GM18520 (cell line): ENCODE results near the gene C17orf113.

Experiments used
- ATAC-seq: cut with Tn5 transposase; IDR thresholded peaks from one replicate; pipeline ENCODE4 v1.9.1; 2021; ENCODE audit not compliant: unreplicated experiment

The C17orf113 gene

DNA sequence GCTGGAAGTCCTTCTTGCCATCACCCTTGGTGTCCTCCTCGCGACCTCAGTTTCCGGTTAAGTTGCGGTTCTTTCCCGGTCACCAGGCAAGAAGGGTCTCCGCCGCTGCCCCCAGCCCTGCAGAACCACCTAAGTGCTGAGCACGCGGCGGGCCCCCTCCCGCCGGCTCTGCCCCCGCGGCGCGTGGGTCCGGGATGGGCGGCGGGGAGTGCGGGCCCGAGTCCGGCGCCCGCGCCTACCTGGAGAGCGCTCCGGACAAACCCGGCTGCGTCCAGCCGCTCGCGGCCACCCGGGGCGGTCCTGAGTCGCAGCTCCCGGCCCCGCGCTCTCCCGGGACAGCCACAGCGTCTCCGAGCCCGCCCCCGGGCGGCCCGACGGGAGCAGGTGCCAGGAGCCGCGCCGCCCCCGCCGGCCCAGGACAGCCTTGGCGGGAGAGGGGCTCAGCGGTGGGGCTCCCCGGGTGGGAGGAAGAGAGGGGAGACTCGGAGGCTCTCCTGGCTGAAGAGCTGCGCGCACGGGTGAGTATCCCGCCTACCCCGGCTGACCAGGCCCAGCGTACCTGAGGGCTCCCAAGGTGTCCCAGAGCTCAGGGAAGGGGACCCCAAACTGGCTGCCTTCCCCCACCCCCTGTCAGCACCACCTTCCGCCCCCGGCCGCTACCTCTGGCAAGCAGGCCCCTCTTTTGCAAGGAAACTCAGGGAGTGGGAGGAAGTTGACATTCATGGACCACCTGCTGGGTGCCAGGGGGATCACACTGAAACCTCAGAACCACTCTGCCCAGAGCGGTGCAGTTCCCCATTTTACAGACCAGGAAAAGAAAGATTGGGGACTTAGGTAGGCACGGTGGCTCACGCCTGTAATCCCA is 22.2 kb upstream of the C17orf113 start:
- no peak for ATAC-seq

DNA sequence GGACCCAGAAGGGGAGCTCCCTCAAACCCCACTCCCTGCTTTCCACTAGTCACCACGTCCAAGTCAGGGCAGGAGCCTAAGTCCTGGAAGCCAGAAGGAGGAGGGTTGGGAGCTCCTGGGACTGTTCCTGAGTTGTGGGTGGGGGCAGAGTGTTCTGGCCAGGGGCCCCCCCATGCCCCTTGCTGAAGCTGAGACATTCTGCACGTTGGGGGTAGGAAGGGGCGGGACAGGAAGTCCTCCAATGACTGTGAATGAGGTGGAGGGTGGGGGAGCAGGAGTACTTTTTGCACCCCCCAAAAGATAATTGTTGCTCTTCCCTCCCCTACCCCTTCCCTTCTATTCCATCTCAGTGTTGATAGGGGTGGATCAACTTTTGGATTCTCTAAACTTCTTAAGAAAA is 21.4 kb upstream of the C17orf113 start:
- no peak for ATAC-seq

DNA sequence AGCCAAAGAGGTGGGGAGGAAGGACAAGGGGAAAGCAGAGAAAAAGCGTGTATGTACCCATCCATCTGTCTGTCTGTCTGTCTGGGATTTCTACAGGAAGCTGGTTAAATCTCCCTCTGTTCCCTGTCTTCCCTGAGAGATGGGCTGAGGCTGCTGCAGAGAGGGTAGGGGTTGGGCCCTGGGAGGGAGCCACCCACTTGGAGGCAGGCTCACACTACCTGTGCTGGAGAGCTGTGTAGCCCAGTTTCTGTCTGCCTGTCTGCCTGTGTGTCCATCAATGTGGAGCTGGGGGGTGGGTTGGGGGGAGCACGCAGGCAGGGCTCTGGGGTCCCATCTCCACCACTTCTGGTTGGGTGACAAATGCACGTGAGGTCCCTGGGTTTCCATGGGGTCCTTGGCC is 18.6 kb upstream of the C17orf113 start:
- no peak for ATAC-seq

DNA sequence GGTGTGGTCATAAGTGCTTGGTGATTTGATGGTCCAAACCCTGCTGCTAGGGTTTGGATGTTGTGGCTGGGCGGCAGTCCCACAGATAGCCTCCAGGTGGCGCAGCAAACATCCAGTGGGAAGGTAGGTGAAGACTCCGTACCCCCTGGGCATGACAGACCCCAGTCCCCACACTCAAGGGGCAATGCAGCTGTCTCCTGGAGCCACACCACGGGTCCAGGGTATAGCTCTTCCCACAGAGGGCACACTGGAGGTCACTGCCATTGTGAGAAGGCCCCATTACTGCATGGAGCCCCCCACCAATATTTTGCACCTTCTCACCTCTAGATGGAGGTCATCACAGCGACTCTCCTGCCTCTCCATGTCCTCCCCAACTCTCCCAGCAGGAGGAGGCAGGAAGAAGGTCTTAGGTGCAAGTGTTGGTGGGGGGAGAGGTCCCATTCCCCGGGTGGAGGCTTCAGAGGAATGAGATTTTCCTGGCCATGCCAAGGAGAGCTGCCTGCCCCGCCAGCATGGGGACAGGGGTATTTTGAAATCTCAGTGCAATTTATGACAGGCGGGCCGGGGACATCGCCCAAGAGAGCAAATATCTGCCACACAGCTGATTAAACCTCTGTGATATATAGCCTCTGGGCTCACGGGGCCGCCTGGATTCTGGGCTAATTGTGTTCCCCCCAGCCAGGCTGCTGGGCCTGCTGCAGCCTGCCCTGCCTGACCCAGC is 17.1 kb upstream of the C17orf113 start:
- no peak for ATAC-seq

DNA sequence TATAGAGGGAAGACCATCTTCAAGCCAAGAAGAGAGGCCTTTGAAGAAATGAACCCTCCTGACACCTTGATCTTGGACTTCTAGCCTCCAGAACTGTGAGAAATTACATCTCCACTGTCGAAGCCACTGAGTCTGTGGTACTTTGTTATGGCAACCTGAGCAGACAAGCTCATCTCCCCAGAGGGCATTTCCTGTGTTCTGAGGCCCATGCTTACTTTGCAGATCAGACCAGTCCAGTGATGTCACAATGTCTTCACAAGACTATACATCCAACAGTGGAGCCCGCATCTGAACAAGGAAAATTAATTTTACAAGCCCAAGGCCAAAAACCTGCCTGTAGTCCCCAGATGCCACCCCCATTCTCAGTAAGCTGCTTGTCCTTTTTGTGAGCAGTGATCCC is 14.8 kb upstream of the C17orf113 start:
- no peak for ATAC-seq

DNA sequence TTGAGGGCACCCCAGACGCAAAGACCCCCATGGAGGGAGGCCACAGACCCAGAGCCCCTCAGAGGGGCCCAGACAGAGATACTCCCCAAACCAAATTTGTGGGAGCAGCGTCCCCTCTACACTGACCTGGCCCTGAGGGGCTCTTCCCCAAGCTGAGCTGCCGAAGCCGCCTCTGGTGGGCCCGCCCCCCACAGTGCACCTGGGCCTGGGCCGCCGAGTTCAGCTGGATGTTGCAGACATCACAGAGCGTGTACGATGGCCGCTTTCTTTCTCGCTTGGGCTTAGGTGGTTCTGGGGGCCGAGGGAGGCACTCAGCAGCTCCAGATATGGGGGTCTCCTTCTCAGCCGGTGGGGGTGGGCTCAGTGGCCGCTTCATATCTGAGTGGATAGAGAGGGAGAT is 12.3 kb upstream of the C17orf113 start:
- no peak for ATAC-seq

DNA sequence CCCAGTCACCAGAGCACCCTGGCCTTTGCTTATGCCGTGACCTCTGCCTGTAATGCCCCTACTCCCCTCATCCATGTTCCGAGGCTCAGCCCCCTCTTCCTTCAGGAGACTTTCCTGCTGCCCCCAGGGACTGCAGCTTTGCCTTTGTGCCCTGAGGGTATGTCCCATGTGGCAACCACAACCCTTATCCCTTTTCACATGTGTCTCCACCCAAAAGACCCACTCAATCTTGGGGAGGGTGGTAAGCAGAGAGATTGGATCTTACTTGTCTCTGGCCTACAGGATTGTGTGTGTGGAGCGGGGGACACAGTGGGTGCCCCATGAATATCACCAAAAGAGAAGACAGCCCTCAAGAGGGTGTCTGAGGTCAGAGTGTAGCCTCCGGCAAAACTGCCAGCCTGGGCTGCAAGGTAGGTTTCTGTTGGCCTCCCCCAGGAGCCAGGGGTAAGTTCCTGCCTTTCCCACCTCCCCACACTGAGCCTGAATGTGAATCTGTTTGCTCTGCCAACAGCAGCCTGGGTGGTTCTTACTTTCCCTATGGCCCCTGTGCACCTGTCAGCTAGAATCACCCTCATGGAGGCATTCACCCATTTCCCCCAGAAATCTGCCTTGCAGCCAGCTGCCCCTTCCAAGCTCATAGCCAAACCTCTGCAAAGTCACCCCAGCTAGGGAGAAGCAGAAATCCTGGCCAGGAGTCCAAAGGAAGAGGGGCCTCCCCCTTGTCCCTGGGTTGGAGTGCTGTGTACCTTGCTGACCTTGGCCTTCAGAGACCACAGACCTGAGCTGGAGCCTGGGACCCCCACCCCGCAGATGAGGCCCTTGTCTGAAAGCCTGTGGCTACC is 11.5 kb upstream of the C17orf113 start:
- no peak for ATAC-seq

DNA sequence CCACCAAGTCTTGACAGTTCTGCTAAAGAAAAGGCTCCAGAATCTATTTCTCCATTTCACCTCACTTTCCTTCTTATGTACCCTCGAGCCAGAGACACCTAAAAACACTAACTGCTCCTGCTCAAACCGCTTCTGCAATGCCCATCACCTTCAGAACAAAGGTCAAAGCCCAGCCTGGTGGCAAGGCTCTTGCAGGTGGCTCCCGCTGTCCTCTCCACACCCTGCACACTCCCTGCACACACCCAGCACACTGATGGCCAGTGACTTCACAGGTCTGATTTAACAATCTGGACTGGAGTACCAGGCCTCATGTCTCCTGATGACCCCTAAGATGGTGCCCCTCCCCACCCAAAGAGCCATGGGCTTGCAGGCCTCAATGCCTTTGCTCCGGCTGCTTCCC is 9.8 kb upstream of the C17orf113 start:
- no peak for ATAC-seq

DNA sequence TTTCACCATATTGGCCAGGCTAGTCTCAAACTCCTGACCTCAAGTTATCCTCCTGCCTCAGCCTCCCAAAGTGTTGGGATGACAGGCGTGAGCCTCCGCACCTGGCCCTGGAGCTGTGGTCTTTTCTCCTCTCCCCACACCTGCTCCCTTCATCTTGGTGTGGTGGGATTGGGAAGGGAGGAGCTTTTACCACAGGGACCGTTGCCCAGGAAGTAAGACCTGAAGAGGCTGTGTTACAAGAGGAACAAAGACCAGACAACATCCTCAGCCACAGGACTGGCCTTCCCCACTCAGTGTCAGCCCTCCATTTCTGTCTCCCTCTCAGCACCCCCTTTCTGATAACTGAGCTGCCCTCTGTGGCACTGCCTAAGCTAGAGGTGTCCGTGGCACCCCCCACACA is 9.4 kb upstream of the C17orf113 start:
- no peak for ATAC-seq

DNA sequence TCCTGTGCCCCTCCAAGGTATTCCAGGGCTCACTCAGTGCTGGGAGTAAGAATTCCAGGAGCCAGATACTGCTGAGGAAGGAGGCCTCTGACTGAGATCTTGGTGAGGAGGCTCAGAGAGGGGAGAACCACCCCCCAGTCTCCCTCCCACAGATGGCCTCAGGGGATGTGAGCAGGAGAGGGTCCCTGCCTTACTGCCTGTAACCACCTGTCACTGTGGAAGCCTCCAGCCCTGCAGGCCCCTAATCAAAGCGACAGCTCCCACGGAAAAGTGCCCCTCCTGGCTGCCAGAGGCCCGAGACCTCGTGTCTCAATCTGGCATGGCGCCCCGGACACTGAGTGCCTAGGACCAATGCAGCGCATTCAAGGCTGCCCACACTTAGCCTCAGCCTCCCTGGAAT is 7.7 kb upstream of the C17orf113 start:
- no peak for ATAC-seq

DNA sequence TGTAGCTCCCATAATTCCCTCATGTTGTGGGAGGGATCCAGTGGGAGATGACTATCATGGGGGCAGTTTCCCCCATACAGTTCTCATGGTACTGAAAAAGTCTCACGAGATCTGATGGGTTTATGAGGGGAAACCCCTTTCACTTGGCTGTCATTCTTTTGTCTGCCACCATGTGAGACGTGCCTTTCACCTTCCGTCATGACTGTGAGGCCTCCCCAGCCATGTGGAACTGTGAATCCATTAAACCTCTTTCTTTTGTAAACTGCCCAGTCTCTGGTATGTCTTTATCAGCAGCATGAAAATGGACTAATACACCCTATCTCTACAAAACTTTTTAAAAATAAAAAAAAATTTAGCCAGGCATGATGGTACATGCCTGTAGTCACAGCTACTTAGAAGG is 6.2 kb upstream of the C17orf113 start:
- no peak for ATAC-seq

DNA sequence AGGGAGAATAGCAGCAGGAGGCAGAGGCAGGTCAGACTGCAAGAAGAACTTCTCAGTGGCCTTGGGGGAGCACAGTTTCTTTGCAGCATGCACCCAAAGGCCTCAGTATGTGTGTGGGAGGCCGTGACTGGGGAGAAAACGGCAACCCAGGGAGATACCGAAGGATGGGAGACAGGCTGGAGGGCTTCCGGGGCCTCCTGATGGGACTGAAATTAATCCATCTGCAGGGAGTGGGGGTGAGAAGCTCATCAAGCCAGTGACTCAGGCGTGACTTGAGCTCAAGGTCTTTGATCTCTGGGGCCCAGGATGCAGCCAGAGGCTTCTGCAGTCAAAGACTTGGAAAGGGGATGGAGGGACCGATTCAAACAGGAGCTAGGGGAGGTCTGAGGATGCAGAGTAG is 5.1 kb upstream of the C17orf113 start:
- ATAC-seq, result no peak

DNA sequence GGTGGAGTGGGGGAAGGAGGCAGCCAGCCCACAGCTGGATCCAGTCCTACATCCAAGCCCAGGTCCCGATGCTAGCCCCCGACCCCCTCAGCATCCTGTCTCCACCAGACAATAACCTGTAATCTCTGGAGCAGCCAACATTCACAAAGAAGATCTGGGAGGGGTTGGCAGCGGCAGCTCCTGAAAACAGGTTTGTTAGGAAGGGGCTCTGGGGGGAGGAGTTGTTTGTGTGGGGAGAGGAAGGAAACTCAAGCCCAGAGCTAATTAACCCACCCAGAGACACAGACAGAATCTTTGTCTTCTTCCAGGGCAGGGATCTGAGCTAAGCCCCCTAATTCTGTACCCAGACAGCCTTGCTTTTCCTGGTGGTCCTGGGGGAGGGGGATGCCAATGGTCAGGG is 4.6 kb upstream of the C17orf113 start:
- no peak for ATAC-seq

DNA sequence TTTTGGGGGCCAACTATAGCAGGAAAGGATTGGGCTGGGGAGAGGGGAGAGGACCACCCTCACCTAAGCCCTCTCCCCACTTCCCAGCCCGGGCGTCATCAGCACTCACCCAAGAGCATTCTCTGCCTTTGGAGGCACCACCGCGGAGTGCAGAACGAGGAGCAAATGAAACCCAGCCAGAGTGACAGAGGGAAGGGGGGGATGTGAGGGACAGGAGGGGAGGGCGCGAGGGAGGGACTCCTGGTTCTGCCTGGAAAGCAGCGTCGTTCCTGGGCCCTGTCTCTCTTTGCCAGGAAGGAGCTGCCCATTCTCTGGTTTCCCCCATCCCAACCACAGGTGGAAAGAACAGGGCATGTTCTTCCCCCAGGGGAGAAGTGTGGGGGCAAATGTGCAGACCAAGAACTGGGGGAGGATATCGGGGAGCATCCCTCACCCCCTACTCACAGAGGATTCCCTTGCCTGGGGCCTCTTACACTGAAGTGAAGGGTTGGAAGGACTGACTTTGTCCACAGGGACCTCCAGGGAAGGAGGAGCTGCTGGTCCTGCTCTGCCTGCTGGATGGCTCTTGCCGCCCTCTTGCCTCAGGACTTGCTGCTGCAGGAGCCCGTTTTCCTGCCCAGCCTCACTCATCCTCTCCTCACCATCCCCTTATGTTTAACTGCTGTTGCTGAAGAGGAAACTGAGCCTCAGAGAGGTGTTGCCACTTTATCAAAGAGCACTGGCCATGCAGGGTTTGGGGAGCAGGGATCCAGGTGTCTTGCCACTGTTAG is 3.5 kb upstream of the C17orf113 start:
- no peak for ATAC-seq

DNA sequence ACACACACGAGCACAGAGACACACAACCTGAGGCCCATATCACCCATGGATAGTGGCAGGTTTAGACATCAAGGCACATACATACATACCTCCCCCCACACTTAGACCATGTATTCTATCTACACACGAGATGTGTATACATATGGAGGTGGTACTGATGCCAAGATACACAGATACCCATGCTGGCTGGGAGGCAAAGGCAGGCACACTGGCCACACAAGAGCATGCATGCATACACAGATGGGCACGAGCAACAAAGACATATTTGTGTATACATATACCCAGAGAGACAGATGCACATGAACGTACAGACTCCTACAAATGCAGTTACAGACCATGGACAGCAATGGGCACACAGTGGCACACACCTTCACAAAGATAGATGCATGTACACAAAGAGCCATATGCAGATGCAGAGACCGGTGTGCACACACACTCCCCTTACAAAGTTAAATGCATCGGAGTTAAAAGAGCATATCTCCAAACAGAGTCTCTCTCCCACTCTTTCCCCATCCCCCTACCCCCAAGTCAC is 2.0 kb upstream of the C17orf113 start:
- ATAC-seq, result no peak

DNA sequence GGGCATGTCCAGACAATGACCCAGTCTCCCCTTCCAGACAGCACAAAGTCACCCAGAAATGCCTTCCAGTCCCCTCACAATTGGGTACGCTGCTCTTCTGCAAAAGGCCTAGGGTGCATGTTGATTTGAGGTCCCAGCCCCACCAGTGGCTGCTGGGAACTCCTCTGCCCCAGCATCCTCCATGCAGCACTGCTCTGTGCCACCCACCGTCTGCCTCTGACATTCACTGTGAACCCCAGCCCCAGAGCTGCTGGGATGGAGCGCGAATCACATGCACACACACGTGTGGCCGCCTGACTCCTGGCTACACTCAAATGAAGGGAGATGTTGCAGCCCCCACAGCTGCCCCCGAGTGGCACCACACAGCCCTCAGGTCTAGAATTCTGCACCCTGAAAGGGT is 1.2 kb upstream of the C17orf113 start:
- no peak for ATAC-seq

DNA sequence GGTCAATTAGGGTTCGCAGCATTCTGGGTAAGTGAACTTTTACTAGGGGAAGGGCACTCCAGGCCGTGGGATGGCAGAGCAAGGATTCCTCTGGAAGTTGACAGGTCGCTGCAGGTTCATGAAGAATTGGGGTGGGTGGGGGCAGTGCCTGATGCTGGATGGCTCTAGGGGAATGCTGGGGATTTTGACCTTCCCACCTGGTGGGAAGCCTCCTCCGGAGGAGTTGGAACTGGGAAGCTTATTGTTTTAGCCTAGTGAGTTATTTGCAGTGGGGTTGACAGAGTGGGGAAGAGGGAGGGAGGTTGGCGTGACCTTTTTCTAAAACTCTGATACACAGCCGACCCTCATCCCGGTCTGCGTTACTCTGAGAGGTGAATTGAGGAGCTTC is 606 bp upstream of the C17orf113 start:
- ATAC-seq, result no peak

DNA sequence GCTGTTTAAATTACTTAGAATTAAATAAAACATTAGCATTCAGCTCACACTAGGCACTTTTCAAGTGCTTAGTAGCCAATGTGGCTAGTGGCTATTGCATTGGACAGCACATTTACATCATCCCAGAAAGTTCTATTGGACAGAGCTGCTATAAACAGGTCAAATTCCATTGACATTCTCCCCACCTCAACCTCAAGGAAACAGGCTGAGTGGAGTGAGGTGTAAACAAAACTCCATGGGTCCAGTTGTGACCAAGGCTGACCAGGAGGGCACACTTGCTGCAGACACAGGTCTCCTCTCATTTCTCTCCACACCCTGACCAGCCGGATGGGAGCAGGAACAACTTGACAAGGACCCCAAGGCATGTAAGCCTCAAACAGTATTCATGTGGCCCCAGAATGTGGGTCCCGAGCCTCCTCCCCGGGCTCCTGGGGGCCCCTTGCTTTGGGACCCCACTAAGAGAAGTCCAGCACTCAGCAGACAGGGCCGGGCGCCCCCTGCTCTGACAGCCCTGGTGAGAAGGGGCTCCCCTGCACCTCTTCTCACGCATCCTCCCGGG is 488 bp downstream of the C17orf113 start:
- no peak for ATAC-seq

DNA sequence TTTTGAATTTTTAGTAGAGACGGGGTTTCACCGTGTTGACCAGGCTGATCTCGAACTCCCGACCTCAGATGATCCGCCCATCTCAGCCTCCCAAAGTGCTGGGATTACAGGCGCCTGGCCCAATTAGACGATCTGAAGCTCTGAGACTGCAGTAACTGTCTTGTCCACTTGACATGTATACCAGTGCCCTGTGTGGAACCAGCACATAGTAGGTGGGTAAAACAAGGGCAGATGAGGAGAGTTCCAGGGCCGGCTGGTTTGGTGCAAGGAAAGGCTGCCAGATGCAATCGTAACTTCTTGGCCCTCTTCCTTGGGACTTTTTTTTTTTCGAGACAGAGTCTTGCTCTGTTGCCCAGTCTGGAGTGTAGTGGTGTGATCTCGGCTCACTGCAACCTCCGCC is 3.1 kb downstream of the C17orf113 start:
- ATAC-seq, result no peak

DNA sequence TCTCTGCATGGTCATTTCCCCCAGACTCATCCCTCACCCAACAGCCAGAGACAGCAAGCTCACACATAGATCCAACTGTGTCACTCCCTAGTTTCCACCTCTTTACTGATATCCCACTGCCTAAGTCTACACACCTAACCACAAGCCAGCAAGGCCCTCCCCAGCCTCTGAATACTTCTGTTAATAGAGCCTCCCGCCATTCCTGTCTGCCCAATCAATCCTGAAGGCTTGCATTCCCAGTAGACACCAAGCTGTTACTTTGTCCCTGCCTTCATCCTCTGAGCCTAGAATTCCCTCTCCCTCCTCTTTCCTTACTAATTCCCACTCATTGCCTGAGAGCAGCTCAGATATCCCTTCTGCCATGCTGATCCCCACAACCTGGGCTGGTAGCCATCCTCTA is 4.7 kb downstream of the C17orf113 start:
- ATAC-seq, result no peak
